Adrenal gland (tissue), 5 donors: ENCODE results near the gene DELE1.

Experiments
- CTCF ChIP-seq, 6 experiments: fragments of 450-650 bp in 4 of 6; fragments of 200-600 bp in 2 of 6; sonication (generic) in 1 of 6; IDR thresholded peaks; 1 replicate in 5 of 6; 2 replicates in 1 of 6; pipeline versions ENCODE4 v1.5.1 to v1.8.0; 2016 to 2021; ENCODE audit warnings: antibody characterized with exemption in 6 of 6, mild to moderate bottlenecking in 2 of 6, moderate library complexity in 1 of 6
- POLR2A ChIP-seq, 2 donors: fragments of 450-650 bp; IDR thresholded peaks; one replicate each; pipeline ENCODE4 v1.6.1; 2017; ENCODE audit warnings: antibody characterized with exemption in 2 of 2, mild to moderate bottlenecking in 2 of 2, moderate library complexity in 1 of 2
- donor health status: DM: no; HTN: no; CAD: no.

GRCh38 chr5:141948812-141949211 is 25.1 kb downstream of the DELE1 start:
- TF ChIP-seq CTCF (IDR thresholded peaks at IDR 0.05), result no peak
- TF ChIP-seq POLR2A (IDR thresholded peaks at IDR 0.05), result no peak
